Transverse colon (tissue), 4 donors: ENCODE results near the gene EPN2. TPM values are rescaled to one million over a fixed set of nuclear protein-coding genes. Genes with fewer than 3 reads are reported as not detected.
A peak's percentile ranks its signal among the peaks of the same experiment; 100 is the strongest.

Experiments
- DNase-seq: peaks from one replicate; pipeline ENCODE4 v3.0.0-alpha.2; 2019
- H3K27ac ChIP-seq, 4 donors: fragments of 200-600 bp; sonication (generic); 2 replicates each; pipeline ENCODE4 v1.5.1; 2016 to 2018; ENCODE audit warnings: inconsistent platforms in 4 of 4
- H3K27me3 ChIP-seq: fragments of 200-600 bp; sonication (generic); 2 replicates; pipeline ENCODE4 v1.5.1; 2017; ENCODE audit warnings: inconsistent platforms
- H3K36me3 ChIP-seq, 4 donors: fragments of 200-600 bp; sonication (generic); 2 replicates each; pipeline ENCODE4 v1.5.1; 2017 to 2019; ENCODE audit warnings: inconsistent platforms in 4 of 4
- H3K4me1 ChIP-seq, 4 donors: fragments of 200-600 bp; sonication (generic); 2 replicates each; pipeline ENCODE4 v1.5.1; 2017 to 2020; ENCODE audit warnings: inconsistent platforms in 4 of 4
- H3K4me3 ChIP-seq, 4 donors: fragments of 200-600 bp; sonication (generic); 1 replicate in 1 of 4; 2 replicates in 3 of 4; pipeline versions ENCODE4 v1.5.1 to v1.6.1; 2017 to 2019; ENCODE audit warnings: inconsistent platforms in 4 of 4
- H3K9me3 ChIP-seq, 2 donors: fragments of 200-600 bp; sonication (generic); 2 replicates each; pipeline ENCODE4 v1.5.1; 2017 to 2019; ENCODE audit warnings: inconsistent platforms in 2 of 2
- EP300 ChIP-seq: sonication (generic); formaldehyde crosslinking; IDR thresholded peaks from one replicate; pipeline ENCODE4 v1.6.1; 2017; ENCODE audit warnings: antibody characterized with exemption, low read depth
- POLR2A ChIP-seq: fragments of 450-650 bp; IDR thresholded peaks from one replicate; pipeline ENCODE4 v1.6.1; 2016; ENCODE audit warnings: antibody characterized with exemption, mild to moderate bottlenecking, moderate library complexity
- POLR2AphosphoS5 ChIP-seq, 3 donors: sonication (generic); formaldehyde crosslinking; IDR thresholded peaks; one replicate each; pipeline ENCODE4 v1.6.1; 2016; ENCODE audit warnings: antibody characterized with exemption in 3 of 3
- WGBS, 2 donors: methylation state at CpG; one replicate each; pipeline ENCODE4 v1.1.5; 2018; ENCODE audit warnings: low coverage in 1 of 2; 5-methylcytosine and 5-hydroxymethylcytosine counted together
- in situ Hi-C, 4 donors: fragments of 200-750 bp; cut with MboI; loops; one replicate each; pipeline versions ENCODE4 v1.15.0 to v1.15.1; 2017; ENCODE audit warnings: low sequenced_read_pairs in 3 of 4, low pct_ligation_motif_present in 1 of 4, low pct_unique_long_range_greater_than_20kb in 1 of 4
- intact Hi-C: fragments of 100-400 bp; cut with DNase I; formaldehyde crosslinking; loops from one replicate; pipeline ENCODE4 v1.15.1; 2023; ENCODE audit warnings: low total_unique reads
- total RNA-seq, 4 donors: library from RNA; depleted of rRNA; stranded (reverse); fragments of >200 nt; gene quantifications; one replicate each; pipeline ENCODE4 v1.1.0, GENCODE V29; 2016
- TF ChIP-seq, protein P1 (sequence below), 5 experiments: fragments of 200-600 bp in 3 of 5; fragments of 450-650 bp in 2 of 5; sonication (generic) in 3 of 5; IDR thresholded peaks; 1 replicate in 2 of 5; 2 replicates in 3 of 5; pipeline ENCODE4 v1.5.1; 2016 to 2017; ENCODE audit warnings: antibody characterized with exemption in 5 of 5, inconsistent platforms in 3 of 5, mild to moderate bottlenecking in 2 of 5, moderate library complexity in 1 of 5

Gene EPN2
- total RNA-seq, 4 donors from 2014 or later: 30.4 to 98.7 (median 65.5) TPM

DNA sequence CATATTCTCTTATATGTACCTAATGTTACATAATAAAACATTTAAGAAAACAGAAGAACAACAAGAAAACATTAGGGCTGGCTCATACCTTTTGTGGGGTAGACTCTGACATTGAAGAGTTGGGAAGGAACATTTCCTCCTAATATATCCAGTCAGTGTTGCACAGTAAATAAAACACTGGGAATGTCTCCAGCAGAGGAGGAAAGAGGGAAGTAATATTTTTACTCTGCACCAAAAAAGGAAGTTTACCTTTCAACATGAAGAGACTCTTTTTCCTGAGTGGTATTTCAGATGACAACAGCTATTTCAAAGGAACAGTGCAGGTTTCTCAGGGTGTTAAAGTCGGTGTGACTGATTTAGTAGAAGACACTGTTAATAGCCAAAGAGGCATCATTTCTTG is 31.9 kb downstream of the EPN2 start:
- Histone ChIP-seq H3K4me3 (no peak overlapping the region), H3K4me1 (peaks cover 43 to 54% (median 44%) of the 10 kb centered on the region in 4 donors), H3K9me3 (no peaks in the 10 kb centered on the region), H3K36me3 (no peaks in the 10 kb centered on the region), H3K27ac (peak overlapping the region; percentile 39 to 70 (median 60)), H3K27me3 (no peaks in the 10 kb centered on the region)
- WGBS, 2 donors: 11 to 20% methylated on average over 1 of the region's 1 CpG
- no peak for TF ChIP-seq POLR2AphosphoS5 (IDR thresholded peaks at IDR 0.05)
- TF ChIP-seq, protein P1, sequence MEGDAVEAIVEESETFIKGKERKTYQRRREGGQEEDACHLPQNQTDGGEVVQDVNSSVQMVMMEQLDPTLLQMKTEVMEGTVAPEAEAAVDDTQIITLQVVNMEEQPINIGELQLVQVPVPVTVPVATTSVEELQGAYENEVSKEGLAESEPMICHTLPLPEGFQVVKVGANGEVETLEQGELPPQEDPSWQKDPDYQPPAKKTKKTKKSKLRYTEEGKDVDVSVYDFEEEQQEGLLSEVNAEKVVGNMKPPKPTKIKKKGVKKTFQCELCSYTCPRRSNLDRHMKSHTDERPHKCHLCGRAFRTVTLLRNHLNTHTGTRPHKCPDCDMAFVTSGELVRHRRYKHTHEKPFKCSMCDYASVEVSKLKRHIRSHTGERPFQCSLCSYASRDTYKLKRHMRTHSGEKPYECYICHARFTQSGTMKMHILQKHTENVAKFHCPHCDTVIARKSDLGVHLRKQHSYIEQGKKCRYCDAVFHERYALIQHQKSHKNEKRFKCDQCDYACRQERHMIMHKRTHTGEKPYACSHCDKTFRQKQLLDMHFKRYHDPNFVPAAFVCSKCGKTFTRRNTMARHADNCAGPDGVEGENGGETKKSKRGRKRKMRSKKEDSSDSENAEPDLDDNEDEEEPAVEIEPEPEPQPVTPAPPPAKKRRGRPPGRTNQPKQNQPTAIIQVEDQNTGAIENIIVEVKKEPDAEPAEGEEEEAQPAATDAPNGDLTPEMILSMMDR (IDR thresholded peaks at IDR 0.05): no peak
- no peak for TF ChIP-seq EP300
- no peak for TF ChIP-seq POLR2A
- intact Hi-C loops (no loop called here), in situ Hi-C loops (no loop called here)
- no peak for DNase-seq

DNA sequence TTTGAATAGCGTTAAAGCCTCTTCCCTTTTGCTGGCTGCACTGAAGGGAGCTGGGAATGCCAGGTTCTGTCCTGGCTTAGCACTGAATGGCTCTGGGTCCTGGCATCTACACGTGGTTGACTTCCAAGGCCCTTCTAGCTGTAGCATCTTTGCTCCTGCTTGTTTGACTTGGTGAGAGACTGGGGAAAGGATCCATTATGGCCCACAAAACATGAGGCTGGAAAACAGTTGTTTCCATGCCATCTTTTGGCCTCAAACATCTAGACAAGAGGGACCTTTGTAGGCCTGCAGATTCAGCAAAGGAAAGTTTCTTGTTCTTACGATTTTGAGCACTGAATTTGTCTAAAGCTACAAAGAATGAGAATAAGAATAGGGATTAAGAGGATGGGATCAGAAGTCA is 32.5 kb downstream of the EPN2 start:
- 55 to 57% methylated on average over 2 to 3 of the region's 3 CpGs for WGBS, 2 donors
- intact Hi-C loops (no loop called here), in situ Hi-C loops (no loop called here)
- no peak for DNase-seq
- Histone ChIP-seq H3K9me3 (no peaks in the 10 kb centered on the region), H3K36me3 (no peaks in the 10 kb centered on the region), H3K4me1 (peaks cover 38 to 49% (median 39%) of the 10 kb centered on the region in 4 donors), H3K27me3 (no peaks in the 10 kb centered on the region), H3K27ac (peak overlapping the region; percentile 39 to 70 (median 60)), H3K4me3 (no peak overlapping the region)
- TF ChIP-seq, protein P1 (IDR thresholded peaks at IDR 0.05): no peak
- TF ChIP-seq POLR2AphosphoS5 (IDR thresholded peaks at IDR 0.05): no peak
- no peak for TF ChIP-seq POLR2A
- TF ChIP-seq EP300: no peak

DNA sequence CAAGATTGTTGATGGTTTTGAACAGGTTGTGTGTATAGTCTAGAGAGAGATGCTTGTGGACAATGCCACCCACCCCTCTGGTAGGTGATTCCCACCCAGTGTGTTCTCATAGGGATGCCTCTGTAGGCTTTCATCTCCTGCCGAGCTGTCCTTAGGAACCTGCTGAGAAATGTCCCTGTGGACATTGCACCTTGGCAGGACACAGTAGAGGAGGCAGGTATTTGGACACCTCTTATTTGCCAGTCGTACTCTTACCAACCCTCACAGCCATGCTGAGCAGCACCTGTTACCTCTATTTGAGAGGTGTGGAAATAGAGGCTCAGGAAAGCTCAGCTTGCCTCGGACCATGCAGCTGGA is 33.2 kb downstream of the EPN2 start:
- in situ Hi-C loops (no loop called here), intact Hi-C loops (no loop called here)
- Histone ChIP-seq H3K4me1 (peaks cover 35 to 44% (median 36%) of the 10 kb centered on the region in 4 donors), H3K4me3 (no peak overlapping the region), H3K27ac (peak overlapping the region; percentile 1 to 70 (median 28)), H3K27me3 (no peaks in the 10 kb centered on the region), H3K36me3 (no peaks in the 10 kb centered on the region), H3K9me3 (no peaks in the 10 kb centered on the region)
- TF ChIP-seq, protein P1 (IDR thresholded peaks at IDR 0.05): no peak
- TF ChIP-seq POLR2AphosphoS5 (IDR thresholded peaks at IDR 0.05) (no peak), EP300 (no peak), POLR2A (no peak)
- no peak for DNase-seq
- WGBS, 2 donors: 89% methylated on average over 3 of the region's 3 CpGs; no CpG with 5 or more reads in 1 of the 2 donors

DNA sequence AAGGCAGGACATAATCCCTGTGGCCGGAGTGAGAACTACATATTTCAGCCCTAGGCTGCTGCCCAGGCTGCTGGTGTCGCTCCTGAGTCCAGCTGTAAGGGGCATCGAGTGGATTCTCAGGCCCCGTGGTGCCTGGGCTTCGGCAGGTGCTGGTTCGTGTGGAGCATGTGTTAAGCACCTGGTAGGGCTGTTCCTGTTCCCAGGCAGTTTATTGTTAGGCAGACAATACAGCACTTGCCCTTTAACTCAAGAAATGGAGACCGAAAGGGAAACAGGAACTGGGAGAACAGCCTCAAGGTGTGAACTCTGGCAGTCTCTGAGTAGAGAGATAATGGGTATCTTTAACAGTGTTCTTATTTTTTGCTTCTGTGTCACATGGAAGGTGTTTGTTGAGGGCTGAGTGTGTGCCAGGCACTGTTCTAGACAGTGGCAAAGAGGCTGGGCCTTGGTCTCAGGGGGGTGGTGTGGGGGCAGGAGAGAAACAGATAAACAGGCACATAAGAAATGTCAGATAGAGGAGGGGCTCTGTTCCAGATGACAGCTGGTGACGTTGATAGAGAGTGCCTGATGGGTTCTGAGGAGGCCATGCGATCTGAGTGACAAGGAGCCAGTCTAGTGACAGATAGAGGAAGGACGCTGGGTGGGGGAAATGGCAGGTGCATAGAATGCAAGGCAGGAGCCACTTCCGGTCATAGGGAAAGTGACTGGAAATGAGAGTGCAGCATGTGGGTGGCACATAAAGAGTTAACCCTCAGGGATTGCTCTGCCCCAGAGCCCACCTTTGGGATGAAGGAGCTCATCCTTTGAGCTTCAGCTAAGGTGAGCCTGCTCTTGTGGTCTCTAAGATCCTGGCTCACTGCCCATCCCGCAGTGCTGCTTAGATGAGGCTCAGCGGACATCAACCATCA is 33.8 kb downstream of the EPN2 start:
- no peak for TF ChIP-seq EP300
- TF ChIP-seq, protein P1 (IDR thresholded peaks at IDR 0.05): peak in 1 of 5 experiments; percentile 18
- Histone ChIP-seq H3K4me3 (no peak overlapping the region), H3K9me3 (no peaks in the 10 kb centered on the region), H3K36me3 (no peaks in the 10 kb centered on the region), H3K27me3 (no peaks in the 10 kb centered on the region), H3K4me1 (peaks cover 35 to 40% (median 37%) of the 10 kb centered on the region in 4 donors), H3K27ac (peak overlapping the region; percentile 1 to 70 (median 28))
- WGBS, 2 donors: 51 to 64% methylated on average over 9 to 13 of the region's 13 CpGs
- no peak for DNase-seq
- in situ Hi-C loops: no loop called here
- intact Hi-C loops: no loop called here
